ENCODE data around the gene SLC24A4. TPM values are rescaled to one million over a fixed set of nuclear protein-coding genes. Genes with fewer than 3 reads are reported as not detected.
A peak's percentile ranks its signal among the peaks of the same experiment; 100 is the strongest.

The SLC24A4 gene
- total RNA-seq, 1 donor from 2014 or later, result not detected

DNA sequence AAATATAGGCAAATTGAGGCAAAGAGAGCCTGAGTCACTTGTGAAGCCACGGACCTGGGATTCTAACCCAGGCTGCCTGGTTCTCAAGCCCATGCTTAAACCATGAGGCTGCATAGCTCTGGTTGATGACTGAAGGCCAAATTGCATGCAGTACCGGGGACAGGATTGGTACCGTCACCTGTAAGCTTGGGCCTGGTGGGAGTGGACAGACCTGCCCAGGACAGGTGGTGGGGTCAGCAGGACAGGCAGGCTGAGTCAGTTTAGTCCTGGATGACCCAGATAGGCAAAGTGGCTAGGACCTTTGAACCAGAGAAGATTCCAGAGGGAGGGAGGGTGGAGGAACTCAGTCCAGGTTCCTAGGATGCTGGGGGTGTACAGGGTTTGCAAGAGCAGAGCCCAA lies 216.5 kb downstream of the SLC24A4 start:
- H3K4me1 Mint-ChIP-seq (ENCODE audit: unreplicated experiment), result peaks cover 64% of the 10 kb centered on the region
- H3K27ac Mint-ChIP-seq (ENCODE audit: unreplicated experiment), result peak overlapping the region; percentile 94
- DNase-seq (ENCODE audit: extremely low spot score, unreplicated experiment), result no peak
- no peak overlapping the region for H3K4me3 Mint-ChIP-seq (ENCODE audit: unreplicated experiment)
- no peak for TF ChIP-seq CTCF (IDR thresholded peaks at IDR 0.05)
- H3K27me3 Mint-ChIP-seq (ENCODE audit: unreplicated experiment), result no peaks in the 10 kb centered on the region
- no peaks in the 10 kb centered on the region for H3K36me3 Mint-ChIP-seq (ENCODE audit: unreplicated experiment)
- no peaks in the 10 kb centered on the region for H3K9me3 Mint-ChIP-seq (ENCODE audit: unreplicated experiment)

GRCh38 chr14:92539875-92540274 lies 216.9 kb downstream of the SLC24A4 start:
- Mint-ChIP-seq H3K4me3 (ENCODE audit: unreplicated experiment) (no peak overlapping the region), H3K36me3 (ENCODE audit: unreplicated experiment) (no peaks in the 10 kb centered on the region), H3K4me1 (ENCODE audit: unreplicated experiment) (peaks cover 63% of the 10 kb centered on the region), H3K9me3 (ENCODE audit: unreplicated experiment) (no peaks in the 10 kb centered on the region), H3K27ac (ENCODE audit: unreplicated experiment) (peak overlapping the region; percentile 94), H3K27me3 (ENCODE audit: unreplicated experiment) (no peaks in the 10 kb centered on the region)
- TF ChIP-seq CTCF (IDR thresholded peaks at IDR 0.05), result no peak
- no peak for DNase-seq (ENCODE audit: extremely low spot score, unreplicated experiment)

DNA sequence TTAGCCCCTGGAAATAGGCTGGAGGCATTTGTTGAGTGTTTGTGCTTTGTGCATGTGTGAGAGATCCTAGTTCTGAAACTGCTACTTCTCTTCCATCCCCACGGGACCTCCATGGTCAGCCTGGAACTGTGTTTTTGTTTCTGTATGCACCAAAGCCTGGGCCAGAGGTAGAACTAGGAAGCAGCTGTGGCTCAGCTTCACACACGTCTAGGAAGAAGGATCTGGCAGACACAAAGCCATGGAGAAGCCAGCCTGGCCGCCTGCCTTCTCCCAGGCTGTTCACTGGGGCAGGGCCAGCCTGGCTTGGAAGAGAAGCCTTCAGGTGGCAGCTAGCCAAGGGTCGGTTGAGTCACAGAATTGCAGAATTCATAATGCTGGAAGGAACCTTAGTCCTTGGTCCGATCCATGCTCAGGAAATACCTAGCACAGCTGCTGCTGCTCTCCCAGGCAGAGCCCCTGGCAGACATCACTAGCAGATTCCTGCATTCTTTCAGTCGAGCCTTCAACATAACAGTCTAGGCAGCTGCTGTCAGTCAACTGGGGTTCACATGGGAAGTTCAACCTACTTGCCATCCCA lies 217.6 kb downstream of the SLC24A4 start:
- TF ChIP-seq CTCF (IDR thresholded peaks at IDR 0.05), result no peak
- H3K27me3 Mint-ChIP-seq (ENCODE audit: unreplicated experiment), result no peaks in the 10 kb centered on the region
- DNase-seq (ENCODE audit: extremely low spot score, unreplicated experiment), result peak; percentile 95
- H3K36me3 Mint-ChIP-seq (ENCODE audit: unreplicated experiment), result no peaks in the 10 kb centered on the region
- peak overlapping the region; percentile 42 for H3K4me3 Mint-ChIP-seq (ENCODE audit: unreplicated experiment)
- no peaks in the 10 kb centered on the region for H3K9me3 Mint-ChIP-seq (ENCODE audit: unreplicated experiment)
- H3K4me1 Mint-ChIP-seq (ENCODE audit: unreplicated experiment), result peaks cover 58% of the 10 kb centered on the region
- H3K27ac Mint-ChIP-seq (ENCODE audit: unreplicated experiment), result peak overlapping the region; percentile 94

- Mint-ChIP-seq H3K4me3 (ENCODE audit: unreplicated experiment) (no peak overlapping the region), H3K36me3 (ENCODE audit: unreplicated experiment) (peaks cover 4% of the 10 kb centered on the region), H3K9me3 (ENCODE audit: unreplicated experiment) (no peaks in the 10 kb centered on the region), H3K27ac (ENCODE audit: unreplicated experiment) (peak overlapping the region; percentile 54), H3K4me1 (ENCODE audit: unreplicated experiment) (peaks cover 54% of the 10 kb centered on the region), H3K27me3 (ENCODE audit: unreplicated experiment) (no peaks in the 10 kb centered on the region)
- no peak for TF ChIP-seq CTCF (IDR thresholded peaks at IDR 0.05)
- no peak for DNase-seq (ENCODE audit: extremely low spot score, unreplicated experiment)
These were observed 220.0 kb downstream of the SLC24A4 start for GRCh38 chr14:92542766-92543554.

GRCh38 chr14:92544051-92544720 lies 221.2 kb downstream of the SLC24A4 start:
- no peak overlapping the region for H3K4me3 Mint-ChIP-seq (ENCODE audit: unreplicated experiment)
- peaks cover 47% of the 10 kb centered on the region for H3K4me1 Mint-ChIP-seq (ENCODE audit: unreplicated experiment)
- peak overlapping the region; percentile 53 for H3K27ac Mint-ChIP-seq (ENCODE audit: unreplicated experiment)
- TF ChIP-seq CTCF (IDR thresholded peaks at IDR 0.05), result no peak
- no peak for DNase-seq (ENCODE audit: extremely low spot score, unreplicated experiment)
- peaks cover 4% of the 10 kb centered on the region for H3K36me3 Mint-ChIP-seq (ENCODE audit: unreplicated experiment)
- no peaks in the 10 kb centered on the region for H3K27me3 Mint-ChIP-seq (ENCODE audit: unreplicated experiment)
- no peaks in the 10 kb centered on the region for H3K9me3 Mint-ChIP-seq (ENCODE audit: unreplicated experiment)
